Measurements from ENCODE around the gene PCCA.

Gene PCCA

GRCh38 chr13:100514788-100515409, 426.0 kb downstream of the PCCA start:
- TF ChIP-seq, protein P1, sequence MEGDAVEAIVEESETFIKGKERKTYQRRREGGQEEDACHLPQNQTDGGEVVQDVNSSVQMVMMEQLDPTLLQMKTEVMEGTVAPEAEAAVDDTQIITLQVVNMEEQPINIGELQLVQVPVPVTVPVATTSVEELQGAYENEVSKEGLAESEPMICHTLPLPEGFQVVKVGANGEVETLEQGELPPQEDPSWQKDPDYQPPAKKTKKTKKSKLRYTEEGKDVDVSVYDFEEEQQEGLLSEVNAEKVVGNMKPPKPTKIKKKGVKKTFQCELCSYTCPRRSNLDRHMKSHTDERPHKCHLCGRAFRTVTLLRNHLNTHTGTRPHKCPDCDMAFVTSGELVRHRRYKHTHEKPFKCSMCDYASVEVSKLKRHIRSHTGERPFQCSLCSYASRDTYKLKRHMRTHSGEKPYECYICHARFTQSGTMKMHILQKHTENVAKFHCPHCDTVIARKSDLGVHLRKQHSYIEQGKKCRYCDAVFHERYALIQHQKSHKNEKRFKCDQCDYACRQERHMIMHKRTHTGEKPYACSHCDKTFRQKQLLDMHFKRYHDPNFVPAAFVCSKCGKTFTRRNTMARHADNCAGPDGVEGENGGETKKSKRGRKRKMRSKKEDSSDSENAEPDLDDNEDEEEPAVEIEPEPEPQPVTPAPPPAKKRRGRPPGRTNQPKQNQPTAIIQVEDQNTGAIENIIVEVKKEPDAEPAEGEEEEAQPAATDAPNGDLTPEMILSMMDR (IDR thresholded peaks at IDR 0.05): peak; percentile 81 to 90
- Histone ChIP-seq H3K27ac (no peak overlapping the region), H3K9me3 (no peaks in the 10 kb centered on the region), H3K4me3 (no peak overlapping the region), H3K4me1 (no peaks in the 10 kb centered on the region), H3K27me3 (no peaks in the 10 kb centered on the region), H3K36me3 (peaks cover 0 to 11% (median 0%) of the 10 kb centered on the region in 3 donors)
- intact Hi-C loops (cut with DNase I; ENCODE audit: low total_unique reads): loop anchor here (5.0 to 10.0 kb wide), 2 partner anchors 600 to 848 kb away; no protein-coding TSS in a partner anchor
- peak; percentile 74 to 86 for DNase-seq

- peaks cover 0 to 11% (median 0%) of the 10 kb centered on the region in 3 donors for H3K36me3 ChIP-seq
- H3K9me3 ChIP-seq: no peaks in the 10 kb centered on the region
- DNase-seq: no peak
- H3K4me3 ChIP-seq: no peak overlapping the region
- H3K27me3 ChIP-seq: no peaks in the 10 kb centered on the region
- H3K27ac ChIP-seq: no peak overlapping the region
- intact Hi-C loops (cut with DNase I; ENCODE audit: low total_unique reads): loop anchor here (10.0 kb wide), 1 partner anchor 601 kb away; no protein-coding TSS in a partner anchor
- no peaks in the 10 kb centered on the region for H3K4me1 ChIP-seq
- TF ChIP-seq, protein P1 (IDR thresholded peaks at IDR 0.05): no peak
These were observed 426.5 kb downstream of the PCCA start for GRCh38 chr13:100515410-100515800.

GRCh38 chr13:100517135-100517534, 428.2 kb downstream of the PCCA start:
- DNase-seq: no peak
- H3K4me3 ChIP-seq: no peak overlapping the region
- H3K27ac ChIP-seq: no peak overlapping the region
- intact Hi-C loops (cut with DNase I; ENCODE audit: low total_unique reads): loop anchor here (10.0 kb wide), 1 partner anchor 602 kb away; no protein-coding TSS in a partner anchor
- H3K9me3 ChIP-seq: no peaks in the 10 kb centered on the region
- H3K4me1 ChIP-seq: no peaks in the 10 kb centered on the region
- peaks cover 0 to 11% (median 0%) of the 10 kb centered on the region in 3 donors for H3K36me3 ChIP-seq
- no peaks in the 10 kb centered on the region for H3K27me3 ChIP-seq
- TF ChIP-seq, protein P1 (IDR thresholded peaks at IDR 0.05): no peak

DNA sequence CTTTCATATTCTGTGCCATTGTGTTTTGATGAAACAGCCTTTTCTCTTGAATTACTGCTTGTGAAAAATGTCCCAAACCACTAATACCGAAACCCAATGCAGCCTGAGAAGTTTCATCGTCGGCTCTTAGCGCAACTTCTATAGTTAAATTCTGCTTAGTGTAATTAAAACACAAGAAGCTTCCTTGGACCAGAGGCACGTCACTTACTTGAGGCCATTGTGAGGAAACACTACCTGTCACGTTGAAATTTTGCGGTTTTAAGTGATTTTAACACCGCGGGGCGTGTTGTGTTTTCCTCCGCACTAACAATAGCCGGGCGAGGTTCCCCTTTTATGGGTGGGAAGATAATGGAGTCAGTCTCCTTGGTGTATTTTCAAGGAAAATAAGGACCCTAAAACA, 428.8 kb downstream of the PCCA start:
- H3K27me3 ChIP-seq: no peaks in the 10 kb centered on the region
- H3K27ac ChIP-seq: no peak overlapping the region
- intact Hi-C loops (cut with DNase I; ENCODE audit: low total_unique reads): loop anchor here (10.0 kb wide), 1 partner anchor 603 kb away; no protein-coding TSS in a partner anchor
- no peaks in the 10 kb centered on the region for H3K4me1 ChIP-seq
- no peak overlapping the region for H3K4me3 ChIP-seq
- H3K36me3 ChIP-seq: peaks cover 0 to 11% (median 0%) of the 10 kb centered on the region in 3 donors
- no peaks in the 10 kb centered on the region for H3K9me3 ChIP-seq
- TF ChIP-seq, protein P1 (IDR thresholded peaks at IDR 0.05): no peak
- no peak for DNase-seq

DNA sequence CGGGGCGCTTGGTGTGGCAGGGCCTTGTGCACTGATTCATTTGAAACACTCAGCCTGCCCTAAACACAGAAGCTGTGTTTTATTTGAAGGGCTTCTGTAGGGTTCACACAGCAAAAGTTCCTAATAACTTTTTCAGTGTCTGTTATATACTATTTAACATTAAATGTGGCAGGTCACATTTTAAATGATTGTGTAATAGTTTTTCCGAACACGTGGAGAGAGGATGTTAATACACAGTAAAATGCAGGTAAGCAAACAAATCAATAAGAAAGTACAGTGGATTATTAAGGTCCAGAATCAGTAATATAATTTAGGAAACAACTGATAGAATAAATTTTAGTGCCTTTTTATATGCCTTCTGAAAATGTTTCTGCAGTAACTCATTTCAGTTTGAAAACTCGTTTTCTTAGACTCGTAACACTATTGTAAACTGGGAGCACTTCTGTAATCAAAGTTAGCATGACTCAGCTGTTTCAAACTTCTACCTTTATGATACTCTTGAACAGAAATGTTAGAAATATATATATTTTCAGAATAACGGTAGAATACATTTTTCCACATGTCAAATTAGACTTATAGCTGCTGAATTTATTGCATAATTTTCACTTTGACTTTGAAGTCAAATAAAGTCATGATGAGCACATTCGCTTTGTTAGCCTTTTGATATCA, 429.6 kb downstream of the PCCA start:
- Histone ChIP-seq H3K9me3 (no peaks in the 10 kb centered on the region), H3K27ac (no peak overlapping the region), H3K27me3 (no peaks in the 10 kb centered on the region), H3K36me3 (peaks cover 0 to 11% (median 0%) of the 10 kb centered on the region in 3 donors), H3K4me3 (no peak overlapping the region), H3K4me1 (no peaks in the 10 kb centered on the region)
- intact Hi-C loops (cut with DNase I; ENCODE audit: low total_unique reads): loop anchor here (10.0 kb wide), 1 partner anchor 604 kb away; no protein-coding TSS in a partner anchor
- no peak for DNase-seq
- TF ChIP-seq, protein P1 (IDR thresholded peaks at IDR 0.05): no peak
